Esophagus muscularis mucosa (tissue), 4 donors: ENCODE data around the gene ABCC11. TPM values are rescaled to one million over a fixed set of nuclear protein-coding genes. Genes with fewer than 3 reads are reported as not detected.

Source experiments
- DNase-seq: peaks from one replicate; pipeline ENCODE4 v3.0.0-alpha.2; 2017; ENCODE audit errors: extremely low spot score
- H3K27ac ChIP-seq, 4 donors: fragments of 200-600 bp; sonication (generic); replicated peaks in 1 of 4; 1 replicate in 3 of 4; 2 replicates in 1 of 4; pipeline ENCODE4 v1.5.1; 2016 to 2019; ENCODE audit warnings: mild to moderate bottlenecking in 1 of 4
- H3K27me3 ChIP-seq, 4 donors: fragments of 200-600 bp; sonication (generic); one replicate each; pipeline versions ENCODE4 v1.5.1 to v1.6.0; 2016 to 2019
- H3K36me3 ChIP-seq, 4 donors: fragments of 200-600 bp; sonication (generic); one replicate each; pipeline ENCODE4 v1.5.1; 2016 to 2019
- H3K4me1 ChIP-seq, 4 donors: fragments of 200-600 bp; sonication (generic); one replicate each; pipeline ENCODE4 v1.5.1; 2016 to 2019
- H3K4me3 ChIP-seq, 4 donors: fragments of 200-600 bp; sonication (generic); 1 replicate in 2 of 4; 2 replicates in 2 of 4; pipeline ENCODE4 v1.5.1; 2016 to 2019; ENCODE audit warnings: mild to moderate bottlenecking in 4 of 4, moderate library complexity in 1 of 4
- H3K9me3 ChIP-seq, 4 donors: fragments of 200-600 bp; sonication (generic); 1 replicate in 3 of 4; 2 replicates in 1 of 4; pipeline ENCODE4 v1.5.1; 2016 to 2019
- CTCF ChIP-seq, 3 experiments: fragments of 200-600 bp in 2 of 3; fragments of 450-650 bp in 1 of 3; sonication (generic) in 2 of 3; IDR thresholded peaks; one replicate each; pipeline ENCODE4 v1.5.1; 2017 to 2019; ENCODE audit warnings: antibody characterized with exemption in 3 of 3, mild to moderate bottlenecking in 2 of 3, moderate library complexity in 1 of 3
- EP300 ChIP-seq: sonication (generic); formaldehyde crosslinking; IDR thresholded peaks from one replicate; pipeline ENCODE4 v1.6.1; 2017; ENCODE audit warnings: antibody characterized with exemption
- POLR2A ChIP-seq: fragments of 450-650 bp; IDR thresholded peaks from one replicate; pipeline ENCODE4 v1.6.1; 2017; ENCODE audit warnings: antibody characterized with exemption, moderate library complexity, mild to moderate bottlenecking, low read depth
- POLR2AphosphoS5 ChIP-seq, 2 donors: sonication (generic); formaldehyde crosslinking; IDR thresholded peaks; one replicate each; pipeline ENCODE4 v1.6.1; 2017; ENCODE audit warnings: antibody characterized with exemption in 2 of 2
- WGBS: methylation state at CpG from one replicate; pipeline ENCODE4 v1.1.5; 2018; 5-methylcytosine and 5-hydroxymethylcytosine counted together
- intact Hi-C: fragments of 100-400 bp; cut with DNase I; formaldehyde crosslinking; loops from one replicate; pipeline ENCODE4 v1.15.1; 2023
- total RNA-seq, 4 donors: library from RNA; depleted of rRNA; stranded (reverse); fragments of >200 nt; gene quantifications; one replicate each; pipeline versions ENCODE4 v1.1.0 to v1.2.1, GENCODE V29; 2016

ABCC11 gene
- total RNA-seq, 4 donors from 2014 or later: not detected

- no peaks in the 10 kb centered on the region for H3K9me3 ChIP-seq
- no peak overlapping the region for H3K27ac ChIP-seq
- no peaks in the 10 kb centered on the region for H3K27me3 ChIP-seq
- no peak for TF ChIP-seq CTCF (IDR thresholded peaks at IDR 0.05)
- TF ChIP-seq EP300: no peak
- no peak for TF ChIP-seq POLR2AphosphoS5 (IDR thresholded peaks at IDR 0.05)
- no peak for TF ChIP-seq POLR2A
- peaks cover 0 to 47% (median 36%) of the 10 kb centered on the region in 4 donors for H3K36me3 ChIP-seq
- H3K4me3 ChIP-seq: no peak overlapping the region
- WGBS: 81% methylated on average over 5 of the region's 5 CpGs
- DNase-seq: no peak
- peaks cover 7 to 48% (median 31%) of the 10 kb centered on the region in 4 donors for H3K4me1 ChIP-seq
- intact Hi-C loops: no loop called here
Observed at GRCh38 chr16:48252013-48252412, 4.7 kb upstream of the ABCC11 start.

DNA sequence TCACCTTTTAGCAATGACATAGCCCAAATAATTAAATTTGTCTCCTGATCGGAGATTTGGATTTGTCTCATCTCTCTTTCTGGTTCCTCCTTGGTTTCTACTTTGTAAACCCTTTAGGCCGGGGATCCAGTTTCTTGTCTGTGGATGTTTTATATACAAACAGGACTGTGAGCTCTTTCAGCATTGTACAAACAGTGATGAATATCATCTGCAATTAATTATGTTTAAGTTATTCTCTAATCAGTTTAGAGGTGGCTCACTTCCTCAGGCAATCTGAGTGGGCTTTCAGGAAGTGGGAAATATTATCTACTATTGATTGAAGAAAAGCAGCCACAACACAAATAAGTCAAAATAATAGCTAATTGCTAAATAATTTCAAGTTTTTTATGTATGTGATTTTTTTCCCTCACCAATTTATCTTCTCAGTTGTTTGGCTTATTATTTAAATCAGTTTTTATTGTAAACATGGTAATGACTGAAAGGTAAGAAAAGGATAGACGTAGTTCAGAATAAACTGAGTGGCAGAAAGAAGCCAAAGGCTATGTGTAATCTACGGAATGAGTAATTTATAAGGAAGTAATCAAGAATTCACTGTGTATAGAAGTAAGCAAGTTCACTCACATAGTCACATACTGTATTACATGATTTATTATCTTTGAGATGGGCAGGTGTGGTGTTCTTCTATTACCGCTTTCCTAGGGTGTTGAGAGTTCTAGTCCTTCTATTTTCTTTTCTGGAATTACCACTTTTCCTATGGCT, 3.4 kb upstream of the ABCC11 start:
- Histone ChIP-seq H3K9me3 (no peaks in the 10 kb centered on the region), H3K4me3 (no peak overlapping the region), H3K4me1 (peaks cover 20 to 61% (median 44%) of the 10 kb centered on the region in 4 donors), H3K27me3 (no peaks in the 10 kb centered on the region), H3K36me3 (peaks cover 0 to 37% (median 31%) of the 10 kb centered on the region in 4 donors), H3K27ac (no peak overlapping the region)
- WGBS: 89% methylated on average over 5 of the region's 5 CpGs
- no peak for TF ChIP-seq CTCF (IDR thresholded peaks at IDR 0.05)
- intact Hi-C loops: no loop called here
- no peak for DNase-seq

DNA sequence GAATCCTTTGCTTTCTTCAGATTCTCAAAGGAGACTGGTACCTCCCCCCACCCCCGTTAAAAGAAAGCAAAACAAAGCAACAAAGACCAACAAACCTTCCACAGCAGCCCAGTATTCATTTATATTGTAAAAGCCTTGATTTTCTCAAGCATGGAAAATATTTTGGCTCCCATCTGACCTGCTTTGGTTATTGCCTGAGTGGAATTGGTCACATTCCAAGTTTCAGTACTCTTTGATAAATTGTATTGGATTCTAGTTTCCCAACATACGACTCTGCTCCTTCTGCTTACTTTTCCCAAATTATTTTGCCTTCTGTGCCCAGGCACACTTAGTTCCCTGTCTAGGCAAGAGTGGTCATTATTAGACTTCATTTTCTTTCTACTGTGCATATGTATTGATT, 1.3 kb downstream of the ABCC11 start:
- Histone ChIP-seq H3K4me1 (peaks cover 32 to 61% (median 48%) of the 10 kb centered on the region in 4 donors), H3K27ac (no peak overlapping the region), H3K27me3 (no peaks in the 10 kb centered on the region), H3K36me3 (no peaks in the 10 kb centered on the region), H3K4me3 (peak overlapping the region in 3 of 4 donors; percentile 11 to 92 (median 90)), H3K9me3 (no peaks in the 10 kb centered on the region)
- WGBS: 40% methylated on average over 2 of the region's 2 CpGs
- no peak for DNase-seq
- intact Hi-C loops: loop anchor here (10.0 kb wide), 2 partner anchors 289 to 379 kb away; no protein-coding TSS in a partner anchor
- TF ChIP-seq POLR2A (no peak), POLR2AphosphoS5 (IDR thresholded peaks at IDR 0.05) (no peak), EP300 (no peak), CTCF (IDR thresholded peaks at IDR 0.05) (no peak)

GRCh38 chr16:48244863-48245195, 2.5 kb downstream of the ABCC11 start:
- H3K4me3 ChIP-seq: peak overlapping the region; percentile 77 to 92 (median 86)
- no peak for TF ChIP-seq POLR2A
- no peak for TF ChIP-seq EP300
- TF ChIP-seq CTCF (IDR thresholded peaks at IDR 0.05): no peak
- TF ChIP-seq POLR2AphosphoS5 (IDR thresholded peaks at IDR 0.05): no peak
- intact Hi-C loops: loop anchor here (10.0 kb wide), 2 partner anchors 290 to 380 kb away; no protein-coding TSS in a partner anchor
- no peaks in the 10 kb centered on the region for H3K9me3 ChIP-seq
- WGBS: 5% methylated on average over 8 of the region's 8 CpGs
- no peaks in the 10 kb centered on the region for H3K36me3 ChIP-seq
- DNase-seq: no peak
- H3K27ac ChIP-seq: peak overlapping the region; percentile 85 to 94 (median 90)
- H3K27me3 ChIP-seq: no peaks in the 10 kb centered on the region
- H3K4me1 ChIP-seq: peaks cover 32 to 49% (median 38%) of the 10 kb centered on the region in 4 donors
